HCT116 (cell line): ENCODE results near the gene NUP210. TPM values are rescaled to one million over a fixed set of nuclear protein-coding genes. Genes with fewer than 3 reads are reported as not detected.

Experiments
- ATAC-seq: fragments of 200-7000 bp; cut with Tn5 transposase; 2 replicates; pipeline ENCODE4 v1.9.1; 2020; ENCODE audit warnings: mild to moderate bottlenecking, moderate library complexity
- BruUV-seq: library from RNA; stranded (reverse); fragments of 400-500 nt; replicated peaks from 2 replicates; lab custom pipeline; 2021; lab: Mats Ljungman, UMichigan
- CTCF ChIA-PET: fragments of 300-600 bp; sonication (Branson Sonifier 250); formaldehyde crosslinking; loops from one replicate; lab custom pipeline; 2021; ENCODE audit warnings: antibody characterized with exemption; lab: Charles Lee
- POLR2A ChIA-PET: fragments of 300-600, 350-600 bp; sonication (Branson Sonifier 250); formaldehyde crosslinking; loops from one replicate; lab custom pipeline; 2021; ENCODE audit warnings: antibody characterized with exemption; lab: Charles Lee
- RAD21 ChIA-PET, 2 experiments: fragments of 300-600 bp; sonication (Branson Sonifier 250); formaldehyde crosslinking; loops; one replicate each; lab custom pipeline; 2023; ENCODE audit warnings: low total read pairs in 2 of 2; ENCODE audit not compliant: uncharacterized antibody in 2 of 2, unreplicated experiment in 2 of 2, low non-redundant PET in 1 of 2; lab: Charles Lee
- DNase-seq: peaks from one replicate; pipeline ENCODE4 v3.0.0-alpha.2; 2010; ENCODE audit warnings: low read depth, low spot score
- H2AFZ ChIP-seq: fragments of 200-600 bp; shearing (Covaris generic), sonication (generic); 2 replicates; pipeline ENCODE4 v1.6.1; 2017; ENCODE audit warnings: low read depth, mixed run types, mixed read lengths, antibody characterized with exemption, low read length; ENCODE audit not compliant: poor library complexity, severe bottlenecking
- H3K27ac ChIP-seq: 2 replicates; pipeline ENCODE4 v1.5.1; 2012; ENCODE audit warnings: low read depth, low read length
- H3K27me3 ChIP-seq: fragments of 200-600 bp; sonication (generic); 2 replicates; pipeline ENCODE4 v1.6.1; 2016; ENCODE audit warnings: mixed run types, low read length, mixed read lengths; ENCODE audit not compliant: insufficient read depth
- H3K36me3 ChIP-seq, 2 experiments: fragments of 200-500 bp in 1 of 2; fragments of 200-600 bp in 1 of 2; sonication (Bioruptor generic) in 1 of 2; sonication (generic) in 1 of 2; 2 replicates each; pipeline versions ENCODE4 v1.5.1 to v1.6.1; 2014 to 2016; ENCODE audit warnings: low read length in 2 of 2, inconsistent platforms in 1 of 2, mixed read lengths in 1 of 2, mixed run types in 1 of 2; ENCODE audit not compliant: insufficient read depth in 2 of 2, control insufficient read depth in 1 of 2
- H3K4me1 ChIP-seq, 2 experiments: fragments of 200-600 bp in 1 of 2; sonication (generic) in 1 of 2; 2 replicates each; pipeline versions ENCODE4 v1.5.1 to v1.6.1; 2012 to 2017; ENCODE audit warnings: low read length in 2 of 2, inconsistent platforms in 1 of 2, mild to moderate bottlenecking in 1 of 2, mixed read lengths in 1 of 2, mixed run types in 1 of 2, moderate library complexity in 1 of 2; ENCODE audit not compliant: insufficient read depth in 2 of 2, control insufficient read depth in 1 of 2
- H3K4me2 ChIP-seq: fragments of 200-600 bp; sonication (generic); 2 replicates; pipeline ENCODE4 v1.6.1; 2017; ENCODE audit warnings: mixed run types, low read length, mixed read lengths
- H3K4me3 ChIP-seq, 2 experiments: fragments of 200-600 bp in 1 of 2; sonication (generic) in 1 of 2; replicated peaks in 1 of 2; 2 replicates each; pipeline ENCODE4 v1.5.1; 2011 to 2016; ENCODE audit warnings: low read length in 2 of 2, control low read depth in 1 of 2, low read depth in 1 of 2, mild to moderate bottlenecking in 1 of 2, mixed read lengths in 1 of 2, mixed run types in 1 of 2
- H3K79me2 ChIP-seq: fragments of 200-600 bp; sonication (generic); 2 replicates; pipeline ENCODE4 v1.6.1; 2017; ENCODE audit warnings: mild to moderate bottlenecking, mixed run types, low read length, moderate library complexity, mixed read lengths; ENCODE audit not compliant: insufficient read depth
- H3K9ac ChIP-seq: fragments of 200-600 bp; sonication (generic); 2 replicates; pipeline ENCODE4 v1.6.1; 2016; ENCODE audit warnings: low read length, mixed read lengths
- H3K9me2 ChIP-seq: fragments of 200-600 bp; sonication (generic), shearing (Covaris generic); 2 replicates; pipeline ENCODE4 v1.6.1; 2017; ENCODE audit warnings: mixed run types, mild to moderate bottlenecking, moderate library complexity; ENCODE audit not compliant: insufficient read depth
- H3K9me3 ChIP-seq, 2 experiments: fragments of 200-500 bp in 1 of 2; fragments of 200-600 bp in 1 of 2; sonication (Bioruptor generic) in 1 of 2; sonication (generic) in 1 of 2; 2 replicates each; pipeline ENCODE4 v1.6.1; 2014 to 2017; ENCODE audit warnings: low read length in 2 of 2, mixed read lengths in 2 of 2, inconsistent platforms in 1 of 2, low read depth in 1 of 2, mild to moderate bottlenecking in 1 of 2, mixed run types in 1 of 2, moderate library complexity in 1 of 2; ENCODE audit not compliant: control insufficient read depth in 1 of 2, insufficient read depth in 1 of 2
- H4K20me1 ChIP-seq: fragments of 200-600 bp; sonication (generic), shearing (Covaris generic); 2 replicates; pipeline ENCODE4 v1.6.1; 2017; ENCODE audit warnings: mixed run types, mild to moderate bottlenecking, moderate library complexity; ENCODE audit not compliant: insufficient read depth
- CTCF ChIP-seq, 3 experiments: fragments of 200-600 bp in 1 of 3; sonication (generic) in 1 of 3; IDR thresholded peaks in 2 of 3; conservative IDR thresholded peaks in 1 of 3; 2 replicates each; pipeline ENCODE4 v1.5.1; 2012 to 2017; ENCODE audit warnings: low read depth in 2 of 3, low read length in 2 of 3, antibody characterized with exemption in 1 of 3, borderline replicate concordance in 1 of 3, control low read depth in 1 of 3, mild to moderate bottlenecking in 1 of 3, mixed read lengths in 1 of 3, mixed run types in 1 of 3, moderate library complexity in 1 of 3; ENCODE audit not compliant: insufficient read depth in 1 of 3
- ELF1 ChIP-seq: IDR thresholded peaks from 2 replicates; pipeline ENCODE4 v1.6.1; 2012; ENCODE audit warnings: low read depth, borderline replicate concordance
- EZH2phosphoT487 ChIP-seq: fragments of 200-600 bp; IDR thresholded peaks from 2 replicates; pipeline ENCODE4 v1.6.1; 2018; ENCODE audit warnings: antibody characterized with exemption, borderline replicate concordance
- MAX ChIP-seq: IDR thresholded peaks from 2 replicates; pipeline ENCODE4 v1.6.1; 2012
- POLR2A ChIP-seq: IDR thresholded peaks from 2 replicates; pipeline ENCODE4 v1.7.0; 2011; ENCODE audit warnings: borderline replicate concordance; ENCODE audit not compliant: insufficient read depth, insufficient read length; ENCODE audit errors: extremely low read depth
- POLR2AphosphoS5 ChIP-seq: IDR thresholded peaks from 2 replicates; pipeline ENCODE4 v1.6.1; 2011; ENCODE audit warnings: mild to moderate bottlenecking, low read depth, low read length, moderate library complexity
- SIN3A ChIP-seq: IDR thresholded peaks from 2 replicates; pipeline ENCODE4 v1.6.1; 2012; ENCODE audit warnings: low read depth
- TCF7L2 ChIP-seq: IDR thresholded peaks from 2 replicates; pipeline ENCODE4 v1.7.0; 2011; ENCODE audit warnings: borderline replicate concordance, inconsistent platforms; ENCODE audit not compliant: insufficient read depth, insufficient read length; ENCODE audit errors: extremely low read depth
- YY1 ChIP-seq: IDR thresholded peaks from 2 replicates; pipeline ENCODE4 v1.6.1; 2011; ENCODE audit warnings: low read length, low read depth, moderate library complexity, mild to moderate bottlenecking; ENCODE audit not compliant: insufficient replicate concordance; ENCODE audit errors: extremely low read depth
- ZFX ChIP-seq: fragments of 450-650 bp; IDR thresholded peaks from 2 replicates; pipeline ENCODE4 v1.6.1; 2017
- intact Hi-C: fragments of 100-400 bp; cut with micrococcal nuclease; formaldehyde crosslinking; loops from 2 replicates; pipeline ENCODE4 v1.10.0; 2022
- total RNA-seq: library from RNA; stranded (reverse); gene quantifications from one replicate; pipeline ENCODE4 v1.2.1, GENCODE V29; 2021; ENCODE audit not compliant: unreplicated experiment

The NUP210 gene
- total RNA-seq, 1 experiment from 2014 or later: 74.9 TPM

- no peak for TF ChIP-seq MAX
- TF ChIP-seq, all 23 proteins: peak for 0
Observed at GRCh38 chr3:13388816-13389215, 31.3 kb downstream of the NUP210 start (continued).

GRCh38 chr3:13385373-13385965 is 34.7 kb downstream of the NUP210 start:
- ChIA-PET RAD21 (no interaction called here), POLR2A (no interaction called here), CTCF (no interaction called here)
- no peaks in the 10 kb centered on the region for H4K20me1 ChIP-seq
- H3K4me2 ChIP-seq: no peak overlapping the region
- H3K9ac ChIP-seq: no peak overlapping the region
- no peak for DNase-seq
- intact Hi-C loops: no loop called here
- ATAC-seq: no peak
- peaks cover 29% of the 10 kb centered on the region in 2 experiments; a peak in 3 of 4 replicates for H3K36me3 ChIP-seq
- H3K9me3 ChIP-seq: no peaks in the 10 kb centered on the region
- no peaks in the 10 kb centered on the region for H3K4me1 ChIP-seq
- H3K9me2 ChIP-seq: no peaks in the 10 kb centered on the region
- no peak overlapping the region for H3K27ac ChIP-seq
- BruUV-seq: TSS peak; percentile 12
- H3K27me3 ChIP-seq: no peaks in the 10 kb centered on the region
- H3K4me3 ChIP-seq: no peak overlapping the region
- H3K79me2 ChIP-seq: no peaks in the 10 kb centered on the region
- no peak for TF ChIP-seq ZFX
- TF ChIP-seq YY1: no peak
- TF ChIP-seq POLR2AphosphoS5: no peak
- TF ChIP-seq TCF7L2: no peak
- no peak for TF ChIP-seq MAX
- no peak for TF ChIP-seq POLR2A
- TF ChIP-seq ELF1: no peak
- TF ChIP-seq EZH2phosphoT487: no peak
- TF ChIP-seq SIN3A: no peak
- TF ChIP-seq CTCF (IDR thresholded peaks at IDR 0.05 in 2 of 3, conservative IDR thresholded peaks at IDR 0.05 in 1 of 3; ENCODE audit: borderline replicate concordance in 1 of 3, insufficient read depth in 1 of 3, low read depth in 2 of 3, low read length in 2 of 3): no peak
- no peak overlapping the region for H2AFZ ChIP-seq
